ENCODE measurements around the gene PPM1E.

PPM1E gene

GRCh38 chr17:59018019-59018418 is 262.4 kb downstream of the PPM1E start:
- Histone ChIP-seq H3K4me3 (ENCODE audit: low read depth in 1 of 2, low read length in 2 of 2) (no peak overlapping the region), H3K9me3 (ENCODE audit: control insufficient read depth in 1 of 2, low read length in 2 of 2) (no peaks in the 10 kb centered on the region), H3K4me1 (ENCODE audit: control insufficient read depth in 1 of 2, insufficient read depth in 2 of 2, low read length in 2 of 2) (no peaks in the 10 kb centered on the region), H3K27ac (ENCODE audit: low read length) (no peak overlapping the region), H3K27me3 (ENCODE audit: low read depth, low read length) (no peaks in the 10 kb centered on the region), H3K36me3 (ENCODE audit: control insufficient read depth in 1 of 2, insufficient read depth in 2 of 2, low read length in 2 of 2) (peaks cover 0 to 4% of the 10 kb centered on the region in 2 donors)

DNA sequence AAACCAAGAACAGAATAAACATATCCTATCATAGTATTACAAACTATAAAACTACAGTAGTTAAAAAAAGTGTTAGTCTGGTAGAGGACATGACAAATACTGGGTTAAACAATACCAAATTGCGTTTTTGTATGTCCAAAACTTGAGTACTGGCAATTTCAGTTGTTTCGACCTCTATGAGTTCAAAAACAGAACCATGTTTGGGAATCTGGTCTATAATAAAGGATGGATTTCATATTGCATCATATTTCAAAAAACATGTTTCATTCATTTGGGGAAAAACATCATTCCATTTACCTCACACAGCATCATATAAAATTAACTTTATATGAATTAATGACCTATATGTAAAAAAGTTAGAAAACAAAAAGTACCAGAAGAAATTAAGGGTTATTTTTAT is 269.3 kb downstream of the PPM1E start:
- peaks cover 0 to 6% of the 10 kb centered on the region in 2 donors for H3K4me1 ChIP-seq (ENCODE audit: control insufficient read depth in 1 of 2, insufficient read depth in 2 of 2, low read length in 2 of 2)
- H3K9me3 ChIP-seq (ENCODE audit: control insufficient read depth in 1 of 2, low read length in 2 of 2), result no peaks in the 10 kb centered on the region
- peaks cover 0 to 13% of the 10 kb centered on the region in 2 donors for H3K36me3 ChIP-seq (ENCODE audit: control insufficient read depth in 1 of 2, insufficient read depth in 2 of 2, low read length in 2 of 2)
- no peak overlapping the region for H3K27ac ChIP-seq (ENCODE audit: low read length)
- H3K4me3 ChIP-seq (ENCODE audit: low read depth in 1 of 2, low read length in 2 of 2), result no peak overlapping the region
- H3K27me3 ChIP-seq (ENCODE audit: low read depth, low read length), result no peaks in the 10 kb centered on the region

DNA sequence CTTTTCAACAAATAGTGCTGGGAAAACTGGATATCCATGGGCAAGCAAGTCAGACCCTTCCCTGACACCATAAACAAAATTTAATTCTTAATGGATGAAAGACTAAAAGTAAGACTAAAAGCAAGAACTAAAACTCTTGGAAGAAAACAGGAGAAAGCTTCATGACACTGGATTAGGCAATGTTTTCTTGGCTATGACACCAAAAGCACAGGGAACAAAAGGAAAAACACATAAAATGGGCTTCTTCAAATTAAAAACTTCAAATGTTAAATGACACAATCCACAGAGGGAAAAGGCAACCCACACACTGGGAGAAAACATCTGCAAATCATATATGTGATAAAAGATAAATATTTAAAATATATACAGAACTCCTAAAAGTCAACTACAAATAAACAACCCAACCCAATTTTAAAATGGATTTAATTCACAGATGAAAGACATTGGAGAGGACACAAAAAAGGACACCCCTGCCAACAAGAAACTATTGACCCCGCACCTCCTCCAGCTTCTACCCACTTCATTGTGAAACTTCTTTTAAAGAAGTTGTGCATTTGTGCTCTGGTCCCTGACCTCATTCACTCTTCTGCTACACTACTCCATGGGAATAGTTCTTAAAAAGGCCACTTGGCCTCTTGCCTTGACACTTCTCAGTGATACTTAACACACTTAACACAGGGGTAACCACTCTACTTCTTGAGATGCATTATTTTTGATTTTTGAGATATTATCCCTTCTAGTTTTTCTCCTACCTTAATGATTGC is 270.7 kb downstream of the PPM1E start:
- Histone ChIP-seq H3K4me1 (ENCODE audit: control insufficient read depth in 1 of 2, insufficient read depth in 2 of 2, low read length in 2 of 2) (peaks cover 0 to 6% of the 10 kb centered on the region in 2 donors), H3K4me3 (ENCODE audit: low read depth in 1 of 2, low read length in 2 of 2) (no peak overlapping the region), H3K27ac (ENCODE audit: low read length) (no peak overlapping the region), H3K36me3 (ENCODE audit: control insufficient read depth in 1 of 2, insufficient read depth in 2 of 2, low read length in 2 of 2) (peaks cover 2 to 13% of the 10 kb centered on the region in 2 donors), H3K9me3 (ENCODE audit: control insufficient read depth in 1 of 2, low read length in 2 of 2) (no peaks in the 10 kb centered on the region), H3K27me3 (ENCODE audit: low read depth, low read length) (no peaks in the 10 kb centered on the region)

- Histone ChIP-seq H3K27ac (ENCODE audit: low read length) (no peak overlapping the region), H3K9me3 (ENCODE audit: control insufficient read depth in 1 of 2, low read length in 2 of 2) (no peaks in the 10 kb centered on the region), H3K36me3 (ENCODE audit: control insufficient read depth in 1 of 2, insufficient read depth in 2 of 2, low read length in 2 of 2) (peaks cover 8 to 17% of the 10 kb centered on the region in 2 donors), H3K4me1 (ENCODE audit: control insufficient read depth in 1 of 2, insufficient read depth in 2 of 2, low read length in 2 of 2) (peaks cover 0 to 6% of the 10 kb centered on the region in 2 donors), H3K4me3 (ENCODE audit: low read depth in 1 of 2, low read length in 2 of 2) (no peak overlapping the region), H3K27me3 (ENCODE audit: low read depth, low read length) (no peaks in the 10 kb centered on the region)
Observed at GRCh38 chr17:59027750-59028149, 272.1 kb downstream of the PPM1E start.

DNA sequence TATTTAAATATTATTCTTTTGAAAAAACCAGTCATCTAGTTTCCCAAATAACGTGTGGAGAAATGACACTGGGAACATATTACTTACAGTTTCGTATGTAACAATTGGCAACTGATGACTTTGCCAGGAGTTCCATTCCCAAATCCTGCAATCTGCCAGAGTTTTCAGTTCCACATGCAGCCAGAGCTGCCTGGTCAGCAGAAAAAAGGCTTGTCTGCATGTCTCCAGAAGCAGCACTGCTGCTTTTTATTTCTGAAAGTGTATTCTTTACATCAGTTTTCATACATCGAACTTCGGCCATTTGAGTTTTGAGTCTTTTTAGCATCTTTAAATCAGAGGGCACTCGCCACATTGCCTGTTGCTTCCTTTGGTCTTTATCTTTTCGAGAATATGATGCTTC is 272.7 kb downstream of the PPM1E start:
- H3K27ac ChIP-seq (ENCODE audit: low read length), result no peak overlapping the region
- peaks cover 8 to 18% of the 10 kb centered on the region in 2 donors for H3K36me3 ChIP-seq (ENCODE audit: control insufficient read depth in 1 of 2, insufficient read depth in 2 of 2, low read length in 2 of 2)
- H3K27me3 ChIP-seq (ENCODE audit: low read depth, low read length), result no peaks in the 10 kb centered on the region
- H3K9me3 ChIP-seq (ENCODE audit: control insufficient read depth in 1 of 2, low read length in 2 of 2), result no peaks in the 10 kb centered on the region
- H3K4me1 ChIP-seq (ENCODE audit: control insufficient read depth in 1 of 2, insufficient read depth in 2 of 2, low read length in 2 of 2), result peaks cover 0 to 6% of the 10 kb centered on the region in 2 donors
- H3K4me3 ChIP-seq (ENCODE audit: low read depth in 1 of 2, low read length in 2 of 2), result no peak overlapping the region

GRCh38 chr17:59030811-59031210 is 275.2 kb downstream of the PPM1E start:
- H3K36me3 ChIP-seq (ENCODE audit: control insufficient read depth in 1 of 2, insufficient read depth in 2 of 2, low read length in 2 of 2), result peaks cover 10 to 20% of the 10 kb centered on the region in 2 donors
- no peaks in the 10 kb centered on the region for H3K27me3 ChIP-seq (ENCODE audit: low read depth, low read length)
- no peak overlapping the region for H3K27ac ChIP-seq (ENCODE audit: low read length)
- H3K4me1 ChIP-seq (ENCODE audit: control insufficient read depth in 1 of 2, insufficient read depth in 2 of 2, low read length in 2 of 2), result peaks cover 0 to 6% of the 10 kb centered on the region in 2 donors
- no peaks in the 10 kb centered on the region for H3K9me3 ChIP-seq (ENCODE audit: control insufficient read depth in 1 of 2, low read length in 2 of 2)
- H3K4me3 ChIP-seq (ENCODE audit: low read depth in 1 of 2, low read length in 2 of 2), result no peak overlapping the region
